IMR-90 (cell line): ENCODE measurements around the gene TET1. TPM values are rescaled to one million over a fixed set of nuclear protein-coding genes. Genes with fewer than 3 reads are reported as not detected.
A peak's percentile ranks its signal among the peaks of the same experiment; 100 is the strongest.

ENCODE experiments used
- ATAC-seq: fragments of 200-7000 bp; cut with Tn5 transposase; 2 replicates; pipeline ENCODE4 v1.9.1; 2020; ENCODE audit warnings: low read depth, mild to moderate bottlenecking, moderate library complexity
- Bru-seq: library from RNA; stranded (reverse); fragments of 400-500 nt; gene quantifications from one replicate; lab custom pipeline; 2021; lab: Mats Ljungman, UMichigan
- BruChase-seq, 2 experiments: library from RNA; stranded (reverse); fragments of 400-500 nt; gene quantifications; one replicate each; lab custom pipeline; 2021; lab: Mats Ljungman, UMichigan
- BruUV-seq: library from RNA; stranded (reverse); fragments of 400-500 nt; replicated peaks from 2 replicates; lab custom pipeline; 2021; lab: Mats Ljungman, UMichigan
- CTCF ChIA-PET: fragments of 300-600 bp; formaldehyde crosslinking; extraction: SDS; loops from one replicate; lab custom pipeline; 2021; ENCODE audit warnings: antibody characterized with exemption; lab: Yijun Ruan, JAX
- POLR2A ChIA-PET: fragments of 300-600 bp; sonication (Branson Sonifier 250); formaldehyde crosslinking; loops from one replicate; lab custom pipeline; 2022; ENCODE audit warnings: antibody characterized with exemption; ENCODE audit not compliant: unreplicated experiment; lab: Charles Lee
- DNase-seq: peaks from one replicate; pipeline ENCODE4 v3.0.0; 2013
- H2AFZ ChIP-seq: replicated peaks from 2 replicates; pipeline ENCODE3; 2013; ENCODE audit warnings: low read length, mild to moderate bottlenecking; ENCODE audit not compliant: poor library complexity
- H2AK5ac ChIP-seq: 2 replicates; pipeline ENCODE4 v1.6.1; 2013; ENCODE audit warnings: low read depth, low read length, inconsistent platforms
- H2AK9ac ChIP-seq: replicated peaks from 2 replicates; pipeline ENCODE3; 2013; ENCODE audit warnings: mild to moderate bottlenecking, low read depth, low read length, moderate library complexity; ENCODE audit not compliant: poor library complexity
- H2BK120ac ChIP-seq: 2 replicates; pipeline ENCODE4 v1.6.1; 2013; ENCODE audit warnings: low read depth, low read length, inconsistent platforms
- H2BK15ac ChIP-seq: 3 replicates; pipeline ENCODE4 v1.6.1; 2013; ENCODE audit warnings: low read depth, low read length, inconsistent platforms
- H2BK20ac ChIP-seq: 2 replicates; pipeline ENCODE4 v1.6.1; 2013; ENCODE audit warnings: low read depth, mild to moderate bottlenecking, inconsistent platforms, low read length, moderate library complexity
- H2BK5ac ChIP-seq: 2 replicates; pipeline ENCODE4 v1.6.1; 2013; ENCODE audit warnings: mild to moderate bottlenecking, low read depth, low read length, inconsistent platforms; ENCODE audit not compliant: poor library complexity, severe bottlenecking
- H3K14ac ChIP-seq: replicated peaks from 2 replicates; pipeline ENCODE4 v1.6.1; 2013; ENCODE audit warnings: low read depth, low read length, inconsistent platforms
- H3K18ac ChIP-seq: 2 replicates; pipeline ENCODE4 v1.6.1; 2013; ENCODE audit warnings: low read depth, low read length, control low read depth
- H3K23ac ChIP-seq: 2 replicates; pipeline ENCODE4 v1.6.1; 2013; ENCODE audit warnings: low read depth, low read length, inconsistent platforms
- H3K27ac ChIP-seq: 2 replicates; pipeline ENCODE4 v1.5.1; 2013; ENCODE audit warnings: mild to moderate bottlenecking, control low read depth, low read length; ENCODE audit not compliant: insufficient read depth
- H3K27me3 ChIP-seq: 2 replicates; pipeline ENCODE4 v1.6.1; 2013; ENCODE audit warnings: low read length; ENCODE audit not compliant: control insufficient read depth, insufficient read depth
- H3K36me3 ChIP-seq: 2 replicates; pipeline ENCODE4 v1.6.1; 2013; ENCODE audit warnings: low read length, mixed read lengths; ENCODE audit not compliant: control insufficient read depth, insufficient read depth
- H3K4ac ChIP-seq: 2 replicates; pipeline ENCODE4 v1.6.1; 2013; ENCODE audit warnings: low read depth, low read length, inconsistent platforms
- H3K4me1 ChIP-seq: 2 replicates; pipeline ENCODE4 v1.6.1; 2013; ENCODE audit warnings: low read length, mixed read lengths; ENCODE audit not compliant: control insufficient read depth, insufficient read depth
- H3K4me2 ChIP-seq: 2 replicates; pipeline ENCODE4 v1.6.1; 2013; ENCODE audit warnings: low read depth, mild to moderate bottlenecking, control low read depth, low read length, moderate library complexity
- H3K4me3 ChIP-seq: 2 replicates; pipeline ENCODE4 v1.5.1; 2013; ENCODE audit warnings: low read depth, mild to moderate bottlenecking, control low read depth, low read length, moderate library complexity; ENCODE audit not compliant: insufficient read depth
- H3K56ac ChIP-seq: 2 replicates; pipeline ENCODE4 v1.6.1; 2013; ENCODE audit warnings: low read length, inconsistent platforms; ENCODE audit not compliant: insufficient read depth; ENCODE audit errors: extremely low read depth
- H3K79me1 ChIP-seq, 2 experiments: 2 replicates each; pipeline ENCODE4 v1.6.1; 2013; ENCODE audit warnings: low read length in 2 of 2, inconsistent platforms in 1 of 2, low read depth in 1 of 2
- H3K9ac ChIP-seq: 2 replicates; pipeline ENCODE4 v1.6.1; 2013; ENCODE audit warnings: low read depth, low read length, control low read depth
- H3K9me1 ChIP-seq: 2 replicates; pipeline ENCODE4 v1.6.1; 2013; ENCODE audit warnings: low read length, inconsistent platforms; ENCODE audit not compliant: insufficient read depth
- H3K9me3 ChIP-seq: 2 replicates; pipeline ENCODE4 v1.6.1; 2013; ENCODE audit warnings: low read length; ENCODE audit not compliant: control insufficient read depth, insufficient read depth
- H4K20me1 ChIP-seq: 2 replicates; pipeline ENCODE4 v1.6.1; 2013; ENCODE audit warnings: low read length, inconsistent platforms; ENCODE audit not compliant: insufficient read depth
- H4K5ac ChIP-seq: 2 replicates; pipeline ENCODE4 v1.6.1; 2013; ENCODE audit warnings: mild to moderate bottlenecking, low read depth, low read length, control low read depth
- H4K8ac ChIP-seq, 2 experiments: 2 replicates each; pipeline ENCODE4 v1.6.1; 2013; ENCODE audit warnings: low read depth in 2 of 2, low read length in 2 of 2, control low read depth in 1 of 2, inconsistent platforms in 1 of 2
- H4K91ac ChIP-seq: 2 replicates; pipeline ENCODE4 v1.6.1; 2013; ENCODE audit warnings: low read depth, low read length, inconsistent platforms; ENCODE audit not compliant: insufficient read depth
- MAZ ChIP-seq: IDR thresholded peaks from 2 replicates; pipeline ENCODE4 v1.6.1; 2012; ENCODE audit warnings: low read depth, mild to moderate bottlenecking, low read length, improper control_type of control experiment, moderate library complexity, borderline replicate concordance
- POLR2A ChIP-seq: IDR thresholded peaks from 2 replicates; pipeline ENCODE4 v1.6.1; 2012; ENCODE audit warnings: mild to moderate bottlenecking, low read depth, low read length
- RCOR1 ChIP-seq: IDR thresholded peaks from 2 replicates; pipeline ENCODE4 v1.6.1; 2012; ENCODE audit warnings: mild to moderate bottlenecking, low read length, improper control_type of control experiment; ENCODE audit not compliant: insufficient replicate concordance
- SMC3 ChIP-seq: fragments of 150-350 bp; IDR thresholded peaks from 2 replicates; pipeline ENCODE4 v1.6.1; 2016; ENCODE audit warnings: low read depth, mild to moderate bottlenecking, antibody characterized with exemption, low read length, moderate library complexity
- WGBS, 2 experiments: methylation state at CpG; one replicate each; pipeline versions ENCODE4 v1.1.5 to v1.1.7; 2013; ENCODE audit warnings: missing lambda C conversion rate in 2 of 2; ENCODE audit not compliant: insufficient read length in 1 of 2; ENCODE audit errors: extremely low coverage in 2 of 2; 5-methylcytosine and 5-hydroxymethylcytosine counted together
- dilution Hi-C: fragments of 300-500 bp; cut with HindIII; formaldehyde crosslinking; loops from one replicate; pipeline ENCODE4 v1.14.3; 2018; ENCODE audit warnings: low sequenced_read_pairs; ENCODE audit not compliant: unreplicated experiment
- in situ Hi-C: fragments of 300-500 bp; cut with MboI; formaldehyde crosslinking; loops from 3 replicates; pipeline ENCODE4 v1.14.3; 2019; ENCODE audit warnings: low sequenced_read_pairs, inconsistent platforms, mixed read lengths
- intact Hi-C: fragments of 100-400 bp; cut with micrococcal nuclease; formaldehyde crosslinking; loops from 2 replicates; pipeline ENCODE4 v1.10.0; 2022
- long read RNA-seq: library from polyadenylated mRNA; unstranded; transcript quantifications from one replicate; pipeline ENCODE4 v2.0.0, GENCODE V29; 2021; ENCODE audit not compliant: unreplicated experiment
- polyA plus RNA-seq, 3 experiments: library from polyadenylated mRNA; depleted of rRNA; stranded (reverse); fragments of >200 nt; gene quantifications; 2 replicates each; pipeline ENCODE4 v1.2.3, GENCODE V29; 2012; ENCODE audit warnings: low replicate concordance in 1 of 3
- total RNA-seq: library from RNA; depleted of rRNA; stranded (reverse); fragments of >200 nt; gene quantifications from 2 replicates; pipeline ENCODE4 v1.2.3, GENCODE V29; 2012; rRNA removed
- TF ChIP-seq, protein P1 (sequence below): fragments of 150-350 bp; IDR thresholded peaks from 2 replicates; pipeline ENCODE4 v1.6.1; 2017; ENCODE audit warnings: mild to moderate bottlenecking, antibody characterized with exemption, low read length, low read depth

TET1 gene
- total RNA-seq (4.3 and 5.6 TPM in 2 replicates), polyA plus RNA-seq (2012; rRNA removed) (0.76 and 1.0 TPM in 2 replicates), Bru-seq, nascent RNA (percentile 73 among the genes with signal in this experiment), BruChase-seq, experiment 1, labeled RNA remaining after a 6-hour chase (percentile 83 among the genes with signal in this experiment), BruChase-seq, experiment 2, labeled RNA remaining after a 2-hour chase (percentile 71 among the genes with signal in this experiment)
- 0.21 and 0.35 TPM in 2 replicates for polyA plus RNA-seq (2012; cell fraction: cytosol; rRNA removed)
- polyA plus RNA-seq (2012; cell fraction: nucleus; rRNA removed; ENCODE audit: low replicate concordance), result 0.59 and 1.8 TPM in 2 replicates
- long read RNA-seq, partial matches to known transcripts, result 2 of 3 reads
- long read RNA-seq, other reads (novel, unspliced or antisense), result 1 of 3 reads

DNA sequence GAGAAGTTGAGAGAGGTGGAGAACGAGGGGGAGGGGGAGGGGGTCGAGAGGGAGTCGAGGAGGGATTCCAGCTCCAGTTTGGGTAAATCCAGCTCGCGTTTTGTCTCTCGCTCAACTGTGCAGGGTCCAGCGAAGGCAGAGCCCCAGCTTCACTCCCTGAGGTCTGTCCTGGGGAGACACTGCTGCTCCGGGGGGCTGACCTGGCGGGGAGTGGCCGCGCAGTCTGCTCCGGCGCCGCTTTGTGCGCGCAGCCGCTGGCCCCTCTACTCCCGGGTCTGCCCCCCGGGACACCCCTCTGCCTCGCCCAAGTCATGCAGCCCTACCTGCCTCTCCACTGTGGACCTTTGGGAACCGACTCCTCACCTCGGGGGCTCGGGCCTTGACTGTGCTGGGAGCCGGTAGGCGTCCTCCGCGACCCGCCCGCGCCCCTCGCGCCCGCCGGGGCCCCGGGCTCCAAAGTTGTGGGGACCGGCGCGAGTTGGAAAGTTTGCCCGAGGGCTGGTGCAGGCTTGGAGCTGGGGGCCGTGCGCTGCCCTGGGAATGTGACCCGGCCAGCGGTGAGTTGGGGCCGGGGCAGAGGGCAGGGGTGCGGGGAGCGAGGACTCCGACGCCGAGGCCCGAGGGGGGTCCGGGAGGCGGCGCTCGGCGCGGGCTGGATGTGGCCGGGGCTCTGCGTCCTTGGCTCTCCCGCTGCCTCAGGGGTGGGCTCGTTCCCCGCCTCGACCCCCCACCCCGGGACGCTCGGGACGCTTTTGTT lies at the start of gene TET1:
Gene TET1 (plus strand): TSS at position 152 of the 757 bp plus-strand sequence. CDS start 12,002 bp downstream, outside the sequence.
- H4K5ac ChIP-seq, result peak within 1 kb of the TSS; percentile 84
- H3K18ac ChIP-seq, result peak within 1 kb of the TSS; percentile 80
- H3K4ac ChIP-seq, result peak within 1 kb of the TSS; percentile 90
- ChIA-PET CTCF (interaction anchor here (0.5 to 1.4 kb wide), 3 partner anchors 10 to 144 kb away, joined by 3 to 10 read pairs (median 7); no protein-coding TSS in a partner anchor), POLR2A (interaction anchor here (1.6 kb wide), 1 partner anchor 40 kb away, joined by 6 read pairs; no protein-coding TSS in a partner anchor)
- TF ChIP-seq SMC3 (0 out of 2 replicates have a peak, but pooled peaks have one; percentile 11), RCOR1 (no peak), POLR2A (peak; percentile 29; the same call in 1 of the 2 replicates), MAZ (peak; percentile 51; the same call in 1 of the 2 replicates)
- TF ChIP-seq, protein P1, sequence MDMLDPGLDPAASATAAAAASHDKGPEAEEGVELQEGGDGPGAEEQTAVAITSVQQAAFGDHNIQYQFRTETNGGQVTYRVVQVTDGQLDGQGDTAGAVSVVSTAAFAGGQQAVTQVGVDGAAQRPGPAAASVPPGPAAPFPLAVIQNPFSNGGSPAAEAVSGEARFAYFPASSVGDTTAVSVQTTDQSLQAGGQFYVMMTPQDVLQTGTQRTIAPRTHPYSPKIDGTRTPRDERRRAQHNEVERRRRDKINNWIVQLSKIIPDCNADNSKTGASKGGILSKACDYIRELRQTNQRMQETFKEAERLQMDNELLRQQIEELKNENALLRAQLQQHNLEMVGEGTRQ, result no peak
- H4K91ac ChIP-seq, result peak within 1 kb of the TSS; percentile 70
- H3K56ac ChIP-seq, result peak within 1 kb of the TSS; percentile 61
- H3K4me2 ChIP-seq, result peak within 1 kb of the TSS; percentile 95
- WGBS, 2 experiments, result 1% methylated on average over 51 of the region's 66 CpGs; no CpG with 5 or more reads in 1 of the 2 experiments
- no peaks in the 10 kb centered on the region for H4K20me1 ChIP-seq
- no peaks in the 10 kb centered on the region for H3K36me3 ChIP-seq
- intact Hi-C loops (loop anchor here (1.0 kb wide), 1 partner anchor 40 kb away; no protein-coding TSS in a partner anchor), in situ Hi-C loops (no loop called here), dilution Hi-C loops (no loop called here)
- ATAC-seq (peak; percentile 67), DNase-seq (peak; percentile 59)
- no peak within 1 kb of the TSS for H2BK20ac ChIP-seq
- peak within 1 kb of the TSS; percentile 97 for H3K23ac ChIP-seq
- BruUV-seq, result no TSS peak
- H4K8ac ChIP-seq, result peak within 1 kb of the TSS; percentile 26 to 89; a peak in 3 of 4 replicates
- no peaks in the 10 kb centered on the region for H3K9me3 ChIP-seq
- H2AK5ac ChIP-seq, result peak within 1 kb of the TSS; percentile 81
- peak within 1 kb of the TSS; percentile 96 for H3K9ac ChIP-seq
- H3K27me3 ChIP-seq, result no peaks in the 10 kb centered on the region
- H2AFZ ChIP-seq, result peak within 1 kb of the TSS; percentile 95
- peaks cover 1% of the 10 kb centered on the region; the same call in 1 of the 2 replicates for H3K4me1 ChIP-seq
- H3K27ac ChIP-seq, result peak within 1 kb of the TSS; percentile 82
- peak within 1 kb of the TSS; percentile 86 for H2BK5ac ChIP-seq
- no peaks in the 10 kb centered on the region for H3K9me1 ChIP-seq
- H3K4me3 ChIP-seq, result peak within 1 kb of the TSS; percentile 96
- peak within 1 kb of the TSS; percentile 96 for H2AK9ac ChIP-seq
- peak within 1 kb of the TSS; percentile 77 for H3K14ac ChIP-seq
- H2BK120ac ChIP-seq, result peak within 1 kb of the TSS; percentile 65
- H2BK15ac ChIP-seq, result peak within 1 kb of the TSS; percentile 20; the same call in 1 of the 3 replicates
- peaks cover 16 to 47% of the 10 kb centered on the region in 2 experiments; a peak in 3 of 4 replicates for H3K79me1 ChIP-seq
